Measurements from ENCODE around the gene MSI2. TPM values are rescaled to one million over a fixed set of nuclear protein-coding genes. Genes with fewer than 3 reads are reported as not detected.

The MSI2 gene
- total RNA-seq, 1 donor from 2014 or later, result 31.0 TPM

- FAIRE-seq, result no peak
- no peak for DNase-seq (ENCODE audit: low spot score in 2 of 2)
Measured at GRCh38 chr17:57467226-57467625, 210.9 kb downstream of the MSI2 start.

DNA sequence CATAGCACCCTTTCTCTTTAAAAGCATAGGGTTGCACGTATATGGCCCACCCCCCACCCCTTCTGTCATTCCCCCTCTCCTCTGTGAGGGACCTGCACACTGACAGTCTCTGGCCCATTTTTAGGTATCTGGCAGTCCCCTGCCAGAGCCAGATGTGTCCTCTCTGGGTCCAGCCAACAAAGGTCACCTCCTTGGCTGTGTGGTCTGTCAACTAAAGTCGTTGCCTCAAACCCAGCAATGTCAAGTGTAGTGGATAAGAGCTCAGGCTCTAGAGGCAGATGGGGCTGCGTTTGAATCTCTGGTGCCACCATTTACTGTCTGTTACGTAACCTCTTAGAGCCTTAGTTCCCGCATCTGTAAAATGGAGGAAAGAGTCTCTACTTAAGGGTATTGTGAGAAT is 211.5 kb downstream of the MSI2 start:
- FAIRE-seq, result no peak
- no peak for DNase-seq (ENCODE audit: low spot score in 2 of 2)

DNA sequence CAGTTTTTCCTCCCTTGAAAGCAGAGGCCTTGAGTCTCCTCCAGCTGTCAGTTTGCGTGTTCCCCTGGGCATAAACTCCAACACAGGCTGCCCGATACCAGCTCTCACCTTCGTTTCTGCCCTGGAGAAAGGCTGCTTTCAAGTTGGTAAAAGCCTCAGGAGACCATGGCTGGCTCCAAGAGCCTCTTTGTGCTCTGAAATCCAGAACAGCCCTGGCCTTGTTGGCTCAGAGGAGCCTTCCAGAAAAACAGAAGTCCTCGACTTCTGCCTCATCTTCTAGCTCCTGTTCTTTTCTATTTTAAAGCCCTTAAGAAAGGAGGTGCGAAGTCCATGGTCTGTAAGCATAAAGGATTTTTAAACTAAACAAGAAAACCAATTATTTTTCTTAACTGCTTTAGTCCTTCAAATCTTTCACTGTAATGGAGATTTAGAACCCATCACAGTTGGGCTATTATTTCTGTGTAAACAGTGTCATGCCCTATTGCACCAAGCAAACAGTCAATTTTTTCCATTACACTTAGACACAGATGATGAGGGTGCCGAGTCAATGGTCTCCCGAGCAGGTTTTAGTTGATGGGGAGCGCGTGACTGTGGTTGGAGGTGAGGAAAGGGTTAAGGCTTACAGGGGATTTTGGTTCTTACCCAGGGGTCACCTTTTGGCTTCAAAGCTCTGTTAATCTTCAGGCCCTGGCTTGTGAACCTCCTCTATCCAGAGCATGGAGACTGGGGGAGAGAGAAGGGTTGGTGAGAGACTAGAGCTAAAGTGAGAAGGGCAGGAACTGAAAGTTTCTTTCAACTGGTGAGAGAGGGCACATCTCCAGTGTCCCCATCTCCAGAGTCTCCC is 212.8 kb downstream of the MSI2 start:
- no peak for DNase-seq (ENCODE audit: low spot score in 2 of 2)
- FAIRE-seq, result no peak

DNA sequence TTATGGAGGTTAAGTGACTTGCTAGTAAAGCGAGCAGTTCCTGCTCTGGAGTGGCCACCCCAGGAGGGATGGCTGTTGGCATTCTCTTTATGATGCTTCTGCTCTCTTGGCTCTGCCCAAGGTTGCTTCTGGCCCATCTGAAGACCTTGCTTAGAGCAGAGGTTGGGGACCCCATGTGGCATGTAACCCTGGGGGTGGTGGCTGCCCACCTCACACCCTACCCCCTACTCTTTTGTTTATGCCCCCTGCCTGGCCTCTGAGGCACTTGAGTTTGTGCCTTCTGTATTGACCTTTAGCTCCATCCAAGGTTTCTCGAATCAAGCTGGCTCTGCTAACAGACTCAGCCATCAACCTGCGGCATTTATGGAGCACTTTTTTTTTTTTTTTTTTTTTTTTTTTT is 214.6 kb downstream of the MSI2 start:
- no peak for FAIRE-seq
- no peak for DNase-seq (ENCODE audit: low spot score in 2 of 2)

DNA sequence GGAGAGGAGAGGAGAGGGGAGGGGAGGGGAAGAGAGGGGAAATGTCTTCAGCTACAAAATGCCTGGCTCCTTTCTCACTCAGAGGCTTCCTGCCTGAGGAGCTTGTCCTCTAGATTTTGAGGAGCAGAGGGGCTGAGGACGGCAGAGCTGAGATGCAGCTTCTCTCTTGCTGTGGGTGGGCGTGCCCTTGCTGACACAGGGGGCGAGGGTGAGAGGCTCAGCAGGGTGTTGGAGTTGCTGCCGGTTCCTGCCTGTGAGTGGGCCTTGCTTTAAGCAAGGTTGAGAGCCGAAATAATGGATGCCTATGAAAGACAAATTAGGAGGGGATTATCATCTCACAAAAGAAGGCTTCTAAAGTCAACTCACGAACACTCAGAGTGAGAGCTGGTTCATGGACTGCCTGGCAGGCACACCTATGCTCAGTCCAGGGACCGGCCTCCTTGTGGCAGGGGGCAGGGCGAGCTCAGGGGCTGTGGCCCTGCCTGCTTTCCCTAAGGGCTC is 215.6 kb downstream of the MSI2 start:
- DNase-seq (ENCODE audit: low spot score in 2 of 2), result no peak
- FAIRE-seq, result no peak

DNA sequence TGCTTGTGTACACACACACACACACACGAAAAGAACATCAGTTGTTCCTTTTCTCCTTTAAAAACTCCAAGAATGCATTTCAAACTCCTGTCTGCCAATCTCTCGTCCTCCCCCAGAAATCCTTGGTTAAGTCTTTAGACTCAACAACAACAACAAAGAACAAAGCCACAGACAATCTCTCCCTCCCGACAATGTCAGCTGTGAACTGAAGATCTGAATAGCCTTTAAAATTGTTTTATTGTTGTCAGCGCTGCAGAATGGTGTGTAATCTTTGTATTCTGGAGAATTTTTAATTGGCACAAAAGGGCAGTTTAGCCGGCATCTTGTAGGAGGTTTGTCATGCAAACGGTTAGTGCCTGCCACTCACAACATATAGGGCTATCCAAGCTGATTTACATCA is 219.5 kb downstream of the MSI2 start:
- FAIRE-seq (no peak), DNase-seq (ENCODE audit: low spot score in 2 of 2) (no peak)

- DNase-seq (ENCODE audit: low spot score in 2 of 2), result no peak
- no peak for FAIRE-seq
Measured at GRCh38 chr17:57477522-57478362, 221.4 kb downstream of the MSI2 start.

DNA sequence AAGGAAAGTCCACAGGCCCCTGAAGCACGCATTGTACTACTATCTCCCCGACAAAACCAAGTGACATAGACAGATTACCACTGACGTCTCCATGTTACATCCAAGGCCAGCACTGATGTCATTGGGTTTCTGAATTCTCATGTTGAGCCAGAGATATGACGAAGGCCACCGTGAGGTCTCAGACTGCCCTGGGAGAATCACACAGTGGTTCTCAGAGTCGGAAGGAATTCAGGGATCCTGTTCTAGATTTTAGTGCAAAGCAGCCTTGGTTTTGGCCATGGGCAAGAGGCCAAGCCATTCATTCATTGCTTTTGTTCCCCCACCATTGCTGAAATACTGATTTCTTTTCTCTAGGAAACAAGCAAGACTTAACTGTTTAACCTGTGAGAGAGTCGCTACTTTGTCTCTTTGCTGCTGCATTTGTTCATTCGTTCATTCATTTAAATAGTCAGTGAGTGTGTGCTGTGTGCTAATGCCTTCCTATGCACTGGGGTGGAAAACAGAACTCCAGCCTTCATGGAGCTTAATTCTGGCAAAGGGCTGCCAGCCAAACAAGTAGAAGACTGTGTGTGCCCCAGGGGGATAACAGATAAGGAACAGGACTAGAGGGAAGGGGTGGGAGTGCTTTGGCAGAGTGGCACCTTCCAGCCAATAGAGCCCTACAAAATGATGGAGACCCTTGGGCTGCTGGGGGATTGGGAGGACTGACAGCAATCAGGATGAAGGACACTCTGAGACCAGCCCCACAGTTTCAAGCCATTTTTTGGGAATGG is 222.3 kb downstream of the MSI2 start:
- no peak for FAIRE-seq
- no peak for DNase-seq (ENCODE audit: low spot score in 2 of 2)

- no peak for DNase-seq (ENCODE audit: low spot score in 2 of 2)
- no peak for FAIRE-seq
Measured at GRCh38 chr17:57480438-57481196, 224.3 kb downstream of the MSI2 start.

DNA sequence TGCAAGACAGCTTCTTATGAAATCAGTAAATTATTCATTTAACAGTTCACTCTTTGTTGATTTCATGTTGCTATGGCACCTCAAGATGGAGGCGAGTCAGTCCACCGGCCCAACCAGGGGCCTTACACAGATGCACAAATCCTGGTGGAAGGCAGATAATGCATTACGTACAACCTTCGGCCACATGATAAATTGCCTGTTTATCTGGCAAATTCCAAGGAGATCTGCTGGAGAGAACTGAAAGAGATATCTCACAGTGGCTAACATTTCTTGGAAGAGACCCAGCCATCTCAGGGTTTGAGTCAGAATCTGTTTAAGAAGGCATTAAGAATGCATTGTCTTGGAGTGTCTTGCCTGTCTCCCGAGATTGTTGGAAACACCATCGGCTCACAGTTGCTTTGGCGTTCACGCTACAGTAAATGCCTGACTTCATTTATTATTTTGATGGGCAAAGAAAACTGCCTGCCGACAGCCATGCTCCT is 225.6 kb downstream of the MSI2 start:
- FAIRE-seq, result no peak
- DNase-seq (ENCODE audit: low spot score in 2 of 2), result no peak

DNA sequence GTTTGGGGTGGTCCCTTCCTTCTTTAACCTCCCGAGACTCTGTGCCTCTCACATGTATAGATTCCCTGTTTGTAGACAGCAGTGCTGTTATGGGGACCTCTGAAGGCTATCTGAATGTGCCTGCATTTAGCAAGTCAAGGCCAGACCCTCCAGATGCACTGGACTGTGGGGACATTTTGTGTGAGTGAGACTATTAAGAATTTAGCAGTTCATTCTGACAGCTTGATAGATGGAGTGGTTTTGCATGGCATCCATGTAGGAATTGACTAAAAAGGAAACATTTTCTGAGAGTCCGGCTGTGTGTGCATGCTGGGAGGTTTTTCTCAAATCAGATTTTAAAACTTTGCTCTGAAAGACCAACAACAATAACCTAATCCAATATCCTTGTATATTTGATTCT is 226.3 kb downstream of the MSI2 start:
- DNase-seq (ENCODE audit: low spot score in 2 of 2) (no peak), FAIRE-seq (no peak)

GRCh38 chr17:57484081-57484666 is 227.9 kb downstream of the MSI2 start:
- no peak for DNase-seq (ENCODE audit: low spot score in 2 of 2)
- FAIRE-seq, result no peak

DNA sequence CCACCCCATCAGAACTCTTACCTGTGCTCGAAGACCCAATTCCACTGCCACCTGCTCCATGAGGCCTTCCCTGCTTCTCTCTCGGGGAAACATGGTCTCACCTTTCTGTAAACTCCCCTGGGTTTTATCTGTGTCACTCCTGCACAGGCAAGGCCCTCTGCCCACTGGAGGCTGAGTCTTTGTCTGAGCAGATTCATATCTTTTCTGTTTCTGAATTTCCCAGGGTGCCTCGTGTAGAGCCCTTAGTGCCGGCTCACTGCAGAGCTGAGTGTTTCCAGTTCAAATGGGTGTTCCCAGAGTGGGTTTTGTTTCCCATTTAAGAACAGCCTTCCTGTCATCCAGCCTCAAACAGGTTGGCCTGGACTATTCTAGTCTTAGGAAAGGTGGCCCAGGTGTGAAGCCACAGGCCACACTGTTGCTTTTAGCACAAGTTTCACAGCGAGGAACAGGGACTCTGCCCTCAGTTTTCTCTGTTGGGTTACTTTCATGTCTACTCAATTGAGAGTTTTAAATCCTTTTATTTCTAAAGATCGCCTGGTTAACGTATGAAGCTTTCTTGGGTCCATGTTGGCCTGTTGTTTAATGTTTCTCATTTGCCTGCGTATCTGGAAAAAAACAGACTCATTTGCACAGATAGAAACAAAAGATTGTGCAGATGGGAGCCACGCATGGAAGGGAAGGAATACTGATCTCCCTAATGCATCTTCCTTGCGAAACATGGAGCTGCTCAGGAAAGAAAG is 228.7 kb downstream of the MSI2 start:
- FAIRE-seq (no peak), DNase-seq (ENCODE audit: low spot score in 2 of 2) (no peak)

DNA sequence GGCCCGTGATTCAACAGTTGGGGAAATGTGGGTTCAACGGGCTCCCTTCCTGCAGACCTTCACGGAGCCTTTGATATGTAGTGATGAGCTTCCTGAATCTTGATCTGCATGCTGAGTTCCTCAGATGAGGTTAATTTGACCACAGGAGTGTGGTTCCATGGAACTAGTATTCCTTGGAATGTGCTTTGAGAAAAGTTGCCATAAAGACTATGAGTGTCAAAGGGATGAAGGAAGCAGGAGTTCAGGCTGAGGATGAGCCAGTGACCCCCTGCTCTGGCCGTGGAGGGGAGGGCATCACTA is 229.2 kb downstream of the MSI2 start:
- DNase-seq (ENCODE audit: low spot score in 2 of 2), result no peak
- FAIRE-seq, result no peak

GRCh38 chr17:57485916-57486881 is 229.9 kb downstream of the MSI2 start:
- no peak for FAIRE-seq

DNA sequence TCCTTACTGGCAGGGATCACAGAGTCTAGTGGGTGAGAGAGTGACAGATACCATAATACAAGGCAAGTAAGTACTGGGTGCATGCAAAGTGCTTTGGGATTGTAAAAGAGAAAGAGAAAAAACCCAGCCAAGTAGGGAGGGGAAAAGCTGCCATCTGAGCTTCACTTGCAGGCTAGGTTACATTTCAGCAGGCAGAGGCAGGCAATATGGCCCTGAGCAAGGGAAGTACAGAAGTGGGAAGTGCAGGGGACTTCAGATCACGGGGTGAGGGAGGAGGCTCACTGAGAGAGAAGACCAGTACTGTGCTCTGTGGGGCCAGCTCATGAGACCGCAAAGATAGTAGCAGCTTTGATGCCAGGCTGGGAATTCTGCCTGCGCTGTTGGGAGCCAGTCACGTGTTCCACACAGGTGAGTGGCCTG is 230.6 kb downstream of the MSI2 start:
- DNase-seq (ENCODE audit: low spot score in 2 of 2) (no peak), FAIRE-seq (no peak)

More at GRCh38 chr17:57485916-57486881, 229.9 kb downstream of the MSI2 start:
- no peak for DNase-seq (ENCODE audit: low spot score in 2 of 2)

DNA sequence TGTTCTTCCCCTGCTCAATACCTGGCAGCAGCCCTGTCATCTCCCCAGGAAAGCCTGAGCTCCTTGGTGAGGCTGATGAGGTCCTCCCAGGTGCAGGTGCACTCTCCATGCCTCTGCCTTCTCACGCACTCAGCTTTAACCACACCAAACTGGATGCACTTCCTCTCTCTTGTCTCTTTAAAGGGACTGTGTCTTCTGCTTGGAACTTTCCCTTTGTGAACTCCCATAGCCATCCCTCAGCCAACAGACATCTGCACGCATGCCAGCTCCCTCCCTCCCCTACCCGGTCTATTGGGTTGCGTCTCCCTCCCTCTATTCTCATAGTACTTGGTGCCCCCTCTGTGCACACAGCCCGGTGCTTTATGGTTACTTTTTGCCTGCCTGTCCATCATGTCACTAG is 231.2 kb downstream of the MSI2 start:
- FAIRE-seq (no peak), DNase-seq (ENCODE audit: low spot score in 2 of 2) (no peak)

- no peak for FAIRE-seq
- no peak for DNase-seq (ENCODE audit: low spot score in 2 of 2)
Measured at GRCh38 chr17:57488856-57489255, 232.5 kb downstream of the MSI2 start.

Measured in frontal cortex (tissue), 4 donors.